Mononuclear cell (primary cell): Measurements from ENCODE around the gene LTBP1. TPM values are rescaled to one million over a fixed set of nuclear protein-coding genes. Genes with fewer than 3 reads are reported as not detected.

Experiments
- H3K27me3 ChIP-seq: 2 replicates; pipeline ENCODE4 v1.6.0; 2011; ENCODE audit warnings: low read length, control low read depth; ENCODE audit not compliant: insufficient read depth
- H3K4me1 ChIP-seq: 2 replicates; pipeline ENCODE4 v1.5.1; 2011; ENCODE audit warnings: mild to moderate bottlenecking, low read length, control low read depth; ENCODE audit not compliant: insufficient read depth
- H3K4me3 ChIP-seq: 2 replicates; pipeline ENCODE4 v1.5.1; 2011; ENCODE audit warnings: mild to moderate bottlenecking, low read length, moderate library complexity
- H3K9me3 ChIP-seq: 2 replicates; pipeline ENCODE4 v1.5.1; 2011; ENCODE audit warnings: low read depth, mild to moderate bottlenecking, control low read depth, low read length
- total RNA-seq: library from RNA; depleted of rRNA; stranded (reverse); fragments of >200 nt; gene quantifications from one replicate; pipeline ENCODE4 v1.2.3, GENCODE V29; 2012

The LTBP1 gene
- total RNA-seq, 1 donor: 13.6 TPM

DNA sequence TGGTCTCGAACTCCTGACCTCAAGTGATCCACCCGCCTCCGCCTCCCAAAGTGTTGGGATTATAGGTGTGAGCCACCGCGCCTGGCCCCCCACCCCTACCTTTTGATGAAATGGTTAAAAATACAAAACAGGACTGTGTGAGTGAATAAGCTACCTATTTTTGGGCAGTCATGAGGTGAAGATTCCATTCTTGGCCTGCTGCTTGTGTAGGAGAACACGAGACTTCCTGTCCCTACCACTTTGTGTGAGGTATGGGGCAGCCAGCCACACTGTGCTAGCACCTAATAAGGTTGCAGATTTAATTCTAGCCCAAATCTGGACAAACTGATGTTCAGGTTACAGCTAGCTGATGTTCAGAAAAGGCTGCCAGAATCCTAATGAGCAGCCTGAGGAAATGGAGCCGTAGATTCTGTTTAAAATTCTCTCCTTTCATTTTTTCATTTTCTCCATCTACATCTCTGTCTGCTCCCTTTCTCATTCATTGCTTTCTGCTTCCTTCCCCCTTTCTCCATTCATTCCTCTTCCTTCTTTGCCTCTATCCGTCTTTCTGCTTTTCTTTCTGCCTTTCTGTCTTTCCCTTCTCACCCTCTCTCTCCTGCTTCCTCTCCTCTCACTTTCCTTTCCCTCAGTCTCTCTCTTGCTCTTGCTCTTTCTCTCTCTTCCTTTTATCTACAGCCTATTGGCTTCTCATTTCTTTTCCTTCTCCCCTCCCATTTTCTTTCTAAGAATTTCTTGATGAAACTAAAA, 4.6 kb upstream of the LTBP1 start:
- H3K27me3 ChIP-seq: peaks cover 14% of the 10 kb centered on the region
- H3K4me3 ChIP-seq: no peak overlapping the region
- H3K9me3 ChIP-seq: no peaks in the 10 kb centered on the region
- H3K4me1 ChIP-seq: peaks cover 8% of the 10 kb centered on the region

DNA sequence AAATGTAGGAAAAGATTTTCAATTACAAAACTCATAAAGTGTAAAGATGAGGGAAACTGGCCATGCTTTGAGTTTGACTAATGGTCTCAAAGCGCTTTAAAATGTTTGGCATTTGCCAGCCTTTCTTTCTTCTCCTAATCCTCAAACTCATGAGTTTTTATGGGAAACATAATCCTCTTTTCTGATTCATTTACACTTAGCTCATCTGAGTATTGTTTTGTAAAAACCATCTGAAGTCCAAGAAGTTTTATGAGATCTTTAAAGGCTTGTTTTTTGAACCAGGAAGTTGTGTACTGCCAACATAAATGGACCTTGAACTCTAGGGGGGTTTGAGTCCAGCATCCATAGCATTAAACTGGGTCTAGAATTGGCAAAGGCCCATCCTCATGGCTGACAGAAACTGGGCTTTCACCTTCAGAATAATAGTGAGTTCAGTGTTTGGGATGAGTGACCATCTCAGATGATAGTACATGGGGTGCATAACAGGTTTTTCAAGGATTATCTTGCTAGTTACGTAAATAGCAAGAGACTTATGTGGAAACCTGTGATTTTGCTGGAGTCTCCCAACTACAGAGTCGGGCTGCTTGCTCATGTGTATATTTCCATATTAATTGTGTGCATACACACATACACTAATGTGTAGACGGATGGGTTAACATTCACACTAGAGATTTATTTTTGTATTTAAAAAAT, 3.8 kb upstream of the LTBP1 start:
- Histone ChIP-seq H3K9me3 (no peaks in the 10 kb centered on the region), H3K27me3 (peaks cover 17% of the 10 kb centered on the region)

DNA sequence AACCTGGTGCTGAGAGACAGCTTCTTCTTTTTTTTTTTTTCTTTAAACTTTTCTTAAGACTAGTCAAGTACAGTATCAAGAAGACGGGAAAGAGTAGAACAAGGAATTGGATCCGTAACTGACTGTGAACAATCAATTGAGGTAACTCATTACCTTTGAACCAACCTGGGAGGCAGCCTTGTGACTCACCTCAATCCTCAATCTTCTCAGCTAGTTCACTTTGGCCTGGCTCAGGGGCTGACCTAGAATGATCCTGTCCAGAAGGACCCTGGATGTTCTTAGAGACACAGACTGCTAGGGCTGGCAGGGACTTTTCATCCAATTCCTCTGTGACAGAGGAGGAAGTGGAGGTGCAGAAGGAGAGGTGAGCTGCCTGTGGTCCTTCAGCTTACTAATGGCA, 1.5 kb upstream of the LTBP1 start:
- no peak overlapping the region for H3K4me3 ChIP-seq
- peaks cover 36% of the 10 kb centered on the region for H3K27me3 ChIP-seq
- no peaks in the 10 kb centered on the region for H3K9me3 ChIP-seq

More for the DNA sequence above, 3.8 kb upstream of the LTBP1 start:
- H3K4me3 ChIP-seq: no peak overlapping the region
- peaks cover 12% of the 10 kb centered on the region for H3K4me1 ChIP-seq

DNA sequence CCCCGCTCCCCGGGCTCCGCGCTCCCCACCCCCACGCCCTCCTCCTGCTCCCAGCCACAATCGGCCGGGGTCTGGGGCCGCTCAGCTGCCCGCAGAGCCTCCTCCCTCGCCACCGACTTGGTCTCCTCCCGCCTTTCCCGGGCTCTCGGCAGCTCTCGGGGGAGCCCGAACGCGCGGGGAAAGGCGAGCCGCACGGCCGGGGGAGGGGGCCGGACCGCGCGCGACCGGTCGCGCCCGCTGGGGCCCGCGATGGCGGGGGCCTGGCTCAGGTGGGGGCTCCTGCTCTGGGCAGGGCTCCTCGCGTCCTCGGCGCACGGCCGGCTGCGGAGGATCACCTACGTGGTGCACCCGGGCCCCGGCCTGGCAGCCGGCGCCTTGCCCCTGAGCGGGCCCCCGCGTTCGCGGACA, 327 bp downstream of the LTBP1 start:
- H3K9me3 ChIP-seq: no peaks in the 10 kb centered on the region
- H3K27me3 ChIP-seq: peaks cover 42% of the 10 kb centered on the region
- peaks cover 23% of the 10 kb centered on the region for H3K4me1 ChIP-seq
- peak overlapping the region; percentile 37 for H3K4me3 ChIP-seq

More for the DNA sequence above, 1.5 kb upstream of the LTBP1 start:
- H3K4me1 ChIP-seq: peaks cover 14% of the 10 kb centered on the region

DNA sequence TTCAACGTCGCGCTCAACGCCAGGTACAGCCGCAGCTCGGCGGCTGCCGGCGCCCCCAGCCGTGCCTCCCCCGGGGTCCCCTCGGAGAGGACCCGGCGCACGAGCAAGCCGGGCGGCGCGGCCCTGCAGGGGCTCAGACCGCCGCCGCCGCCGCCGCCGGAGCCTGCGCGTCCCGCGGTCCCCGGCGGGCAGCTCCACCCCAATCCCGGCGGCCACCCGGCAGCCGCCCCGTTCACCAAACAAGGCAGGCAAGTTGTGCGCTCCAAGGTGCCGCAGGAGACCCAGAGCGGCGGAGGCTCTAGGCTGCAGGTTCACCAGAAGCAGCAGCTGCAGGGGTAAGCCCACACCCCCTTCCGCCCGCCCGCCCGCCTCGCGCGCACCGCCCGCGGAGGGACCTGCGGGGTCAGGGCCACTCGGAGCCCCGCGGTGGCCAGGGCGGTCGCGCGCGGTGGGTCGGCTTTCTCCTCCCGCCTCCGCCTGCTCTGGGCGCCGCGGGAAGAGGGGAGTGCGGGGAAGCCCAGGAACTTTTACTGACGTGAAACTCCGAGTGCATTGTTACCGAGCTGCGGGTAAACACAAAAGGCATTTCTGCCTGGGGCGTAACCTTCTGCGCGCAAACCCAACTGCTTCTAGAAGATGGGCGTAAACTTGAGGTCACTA, 861 bp downstream of the LTBP1 start:
- Histone ChIP-seq H3K4me1 (peaks cover 23% of the 10 kb centered on the region), H3K27me3 (peaks cover 42% of the 10 kb centered on the region), H3K4me3 (peak overlapping the region; percentile 37), H3K9me3 (no peaks in the 10 kb centered on the region)

DNA sequence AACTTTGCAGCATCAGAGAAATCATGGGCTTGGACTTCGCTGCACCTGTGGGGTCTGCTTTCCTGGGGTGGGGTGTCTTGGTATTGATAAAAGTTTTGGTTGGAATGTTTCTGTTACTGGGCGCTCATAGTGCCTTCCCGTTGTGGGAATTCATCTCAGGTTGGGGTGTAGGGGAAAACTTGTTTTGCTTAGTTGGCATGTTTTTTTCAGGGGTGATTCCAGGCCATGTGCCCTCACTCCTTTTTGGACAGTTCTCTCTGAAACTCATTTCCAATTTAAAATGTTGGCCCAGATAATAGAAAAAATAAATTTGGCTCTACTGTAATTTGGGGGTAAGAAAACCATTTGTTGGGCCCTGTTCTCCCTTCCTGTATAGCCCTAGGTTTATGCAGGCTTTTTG, 1.5 kb downstream of the LTBP1 start:
- peaks cover 42% of the 10 kb centered on the region for H3K27me3 ChIP-seq
- no peaks in the 10 kb centered on the region for H3K9me3 ChIP-seq
- H3K4me3 ChIP-seq: no peak overlapping the region
- H3K4me1 ChIP-seq: peaks cover 23% of the 10 kb centered on the region

DNA sequence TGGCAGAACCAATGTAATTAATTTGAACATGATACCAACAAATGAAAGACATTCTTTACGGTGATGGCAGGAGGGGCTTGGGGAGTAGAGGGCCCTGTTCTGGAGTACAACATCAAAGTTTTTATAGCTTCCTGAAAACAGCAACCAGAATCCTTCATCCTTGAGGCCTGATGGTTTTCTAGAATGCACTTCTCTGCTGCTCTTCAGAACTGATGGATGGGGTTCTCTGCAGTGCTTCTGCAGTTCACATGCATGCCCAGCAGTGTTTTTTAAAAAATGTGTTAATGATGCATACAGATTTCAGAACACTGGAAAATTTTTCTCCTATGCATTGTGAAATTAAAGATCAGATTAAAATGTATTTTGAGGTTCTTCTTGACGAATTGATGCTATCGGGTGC, 2.5 kb downstream of the LTBP1 start:
- Histone ChIP-seq H3K4me3 (no peak overlapping the region), H3K9me3 (no peaks in the 10 kb centered on the region), H3K4me1 (peaks cover 23% of the 10 kb centered on the region), H3K27me3 (peaks cover 42% of the 10 kb centered on the region)

DNA sequence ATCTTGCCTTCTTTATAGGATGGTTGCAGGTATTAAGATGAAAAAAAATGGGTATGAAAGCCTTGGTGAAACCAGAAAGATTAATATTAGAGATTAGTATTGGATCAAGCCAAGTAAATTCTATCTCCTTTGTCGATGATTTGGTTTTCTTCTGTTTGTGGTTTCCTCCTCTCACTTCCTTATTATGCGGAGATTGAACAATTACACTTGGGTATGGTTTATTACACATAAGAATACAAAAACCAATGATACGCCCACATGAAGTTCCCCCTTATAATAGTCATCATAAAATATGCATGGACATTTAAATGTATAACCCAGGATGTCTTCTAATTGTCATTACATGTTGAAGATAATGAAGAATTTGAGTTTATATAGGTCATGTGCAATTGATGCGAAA, 4.9 kb downstream of the LTBP1 start:
- H3K4me3 ChIP-seq: no peak overlapping the region
- peaks cover 16% of the 10 kb centered on the region for H3K4me1 ChIP-seq
- peaks cover 31% of the 10 kb centered on the region for H3K27me3 ChIP-seq
- H3K9me3 ChIP-seq: no peaks in the 10 kb centered on the region

DNA sequence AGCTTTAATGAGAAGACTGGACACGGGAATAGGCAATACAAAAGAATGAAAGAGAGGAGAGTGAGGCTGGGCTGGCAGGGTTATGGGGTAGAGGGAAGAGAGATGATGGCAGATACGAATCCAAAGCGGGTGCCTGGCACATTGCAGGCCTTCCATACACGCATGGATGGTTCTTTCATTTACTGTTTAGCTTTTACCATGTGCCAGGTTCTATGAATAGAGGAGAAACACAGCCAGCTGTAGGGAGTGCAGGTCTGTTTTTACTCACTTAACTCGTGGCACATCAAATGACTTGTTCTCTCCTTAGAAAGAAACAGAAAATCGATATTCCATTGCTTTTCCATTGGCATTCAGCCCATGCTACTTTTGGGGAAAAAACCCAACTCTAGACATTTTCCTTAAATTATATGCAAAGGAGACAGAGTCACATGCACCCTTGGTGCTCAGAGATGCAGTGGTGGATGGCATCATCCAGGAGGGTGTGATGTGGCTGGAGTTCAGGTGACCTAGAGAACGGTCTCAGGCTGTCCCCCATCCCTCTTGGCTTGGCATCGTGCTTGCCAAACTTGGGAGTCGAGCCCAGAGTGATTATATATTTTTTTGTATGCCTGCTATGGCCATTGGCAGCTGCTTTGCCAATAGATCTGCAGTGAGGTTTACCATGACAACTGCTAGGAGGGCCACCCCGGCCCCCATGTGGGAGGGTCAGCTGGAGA, 6.2 kb downstream of the LTBP1 start:
- peaks cover 32% of the 10 kb centered on the region for H3K27me3 ChIP-seq
- H3K4me3 ChIP-seq: no peak overlapping the region
- peaks cover 12% of the 10 kb centered on the region for H3K4me1 ChIP-seq
- no peaks in the 10 kb centered on the region for H3K9me3 ChIP-seq

DNA sequence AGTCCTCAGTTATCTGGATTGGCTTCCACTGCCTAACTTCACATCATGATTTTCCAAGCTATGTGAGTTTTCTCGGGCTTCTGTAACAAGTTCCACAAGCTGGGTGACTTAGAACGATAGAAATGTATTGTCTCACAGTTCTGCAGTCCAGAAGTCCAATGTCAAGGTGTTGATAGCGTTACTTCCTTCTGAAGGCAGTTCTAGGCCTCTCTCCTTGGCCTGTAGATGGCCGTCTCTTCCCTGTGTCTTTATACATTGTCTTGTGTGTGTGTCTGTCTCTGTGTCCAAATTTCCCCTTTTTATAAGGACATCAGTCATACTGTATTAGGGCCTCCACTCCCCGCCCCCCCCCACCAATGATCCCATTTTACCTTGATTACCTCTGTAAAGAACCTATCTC, 7.5 kb downstream of the LTBP1 start:
- peaks cover 10% of the 10 kb centered on the region for H3K4me1 ChIP-seq
- peaks cover 19% of the 10 kb centered on the region for H3K27me3 ChIP-seq
- H3K4me3 ChIP-seq: no peak overlapping the region
- no peaks in the 10 kb centered on the region for H3K9me3 ChIP-seq

DNA sequence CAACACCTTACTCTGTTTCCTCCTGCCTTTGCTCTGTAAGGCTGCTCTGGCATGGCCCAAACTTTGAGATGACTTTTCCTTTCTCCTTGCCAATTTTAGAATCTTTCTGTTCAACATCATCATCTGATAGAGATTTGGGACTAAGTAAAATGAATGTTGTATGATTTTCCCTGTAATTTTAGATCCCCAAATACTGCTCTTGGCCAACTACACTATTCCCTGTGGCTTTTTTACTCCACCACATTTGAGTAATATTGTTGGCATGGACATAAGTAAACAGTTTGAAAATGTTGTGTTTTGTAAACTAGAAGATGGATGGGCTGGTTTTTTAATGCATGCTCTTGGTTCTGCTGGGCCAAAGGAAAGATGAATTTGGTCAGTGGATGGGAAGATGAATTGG, 12.1 kb downstream of the LTBP1 start:
- Histone ChIP-seq H3K9me3 (no peaks in the 10 kb centered on the region), H3K27me3 (peaks cover 6% of the 10 kb centered on the region), H3K4me1 (no peaks in the 10 kb centered on the region), H3K4me3 (no peak overlapping the region)

DNA sequence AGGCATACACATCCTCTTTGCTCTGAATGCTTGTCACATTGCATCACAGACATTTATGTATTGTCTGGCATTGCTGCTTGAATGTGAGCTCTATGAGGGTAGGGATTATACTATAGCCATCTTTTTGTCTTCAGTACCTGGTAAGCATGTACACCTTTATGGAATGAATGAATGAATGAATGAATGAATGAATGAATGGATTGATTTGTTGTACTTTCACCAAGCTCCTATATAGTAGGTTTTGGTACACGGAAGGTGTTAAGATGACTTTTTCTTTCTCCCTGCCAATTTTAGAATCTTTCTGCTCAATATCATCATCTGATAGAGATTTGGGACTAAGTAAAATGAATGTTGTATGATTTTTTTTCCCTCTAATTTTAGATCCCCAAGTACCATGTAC, 13.5 kb downstream of the LTBP1 start:
- H3K4me3 ChIP-seq: no peak overlapping the region
- peaks cover 6% of the 10 kb centered on the region for H3K27me3 ChIP-seq
- no peaks in the 10 kb centered on the region for H3K9me3 ChIP-seq
- no peaks in the 10 kb centered on the region for H3K4me1 ChIP-seq

DNA sequence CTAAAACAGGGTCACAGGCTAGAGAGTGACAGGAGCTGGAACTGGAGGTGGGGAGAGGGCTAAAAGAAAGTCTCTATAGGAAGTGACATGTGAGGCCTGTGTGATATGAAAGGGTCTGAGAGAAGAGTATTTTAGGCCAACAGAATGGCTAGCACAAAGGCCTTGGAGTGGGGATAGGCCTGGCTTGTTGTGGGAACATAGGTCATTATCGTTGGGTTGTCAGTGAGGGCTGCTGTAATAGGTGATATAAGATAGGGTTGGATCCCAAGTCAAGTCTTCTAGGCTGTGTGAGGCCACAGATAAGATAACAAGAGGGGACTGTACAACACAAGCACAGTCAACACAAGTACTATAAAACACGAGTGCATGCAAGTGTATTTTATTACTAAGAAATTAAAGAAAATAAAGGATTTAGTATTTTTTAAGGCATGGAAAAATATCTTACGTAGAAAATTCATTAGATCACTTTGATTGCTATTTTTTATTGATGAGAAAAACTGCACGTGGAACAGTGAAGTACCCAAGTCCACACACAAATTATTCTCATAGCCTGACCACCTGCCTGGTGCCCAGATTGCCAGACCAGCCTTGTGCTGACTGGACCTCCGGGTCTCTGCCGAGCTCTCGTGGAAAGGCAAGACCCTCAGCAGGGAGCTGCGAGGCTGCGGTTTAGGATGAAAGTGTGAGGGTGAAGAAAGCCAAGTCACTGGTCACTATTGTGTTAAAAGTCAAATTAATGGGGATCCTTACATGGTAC, 14.1 kb downstream of the LTBP1 start:
- Histone ChIP-seq H3K9me3 (no peaks in the 10 kb centered on the region), H3K4me3 (no peak overlapping the region), H3K4me1 (no peaks in the 10 kb centered on the region), H3K27me3 (peaks cover 3% of the 10 kb centered on the region)

DNA sequence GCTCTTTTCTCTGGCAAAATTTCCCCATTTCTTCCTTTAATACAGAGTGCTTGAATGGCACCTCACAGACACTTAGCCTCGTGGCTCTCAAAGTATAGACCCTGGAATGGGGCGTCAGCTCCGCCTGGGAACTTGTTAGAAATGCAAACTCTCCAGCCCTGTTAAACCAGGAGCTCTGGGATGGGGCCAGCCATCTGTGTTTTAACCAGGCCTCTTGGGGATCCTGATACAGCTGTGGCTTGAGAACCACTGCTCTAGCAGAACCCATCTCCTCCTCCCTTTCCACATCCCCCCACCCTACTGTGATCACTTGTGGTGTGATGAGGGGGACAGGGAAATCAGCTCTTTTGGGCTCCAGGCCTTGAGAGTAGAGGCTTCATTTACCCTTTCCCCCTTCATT, 15.9 kb downstream of the LTBP1 start:
- H3K27me3 ChIP-seq: no peaks in the 10 kb centered on the region
- no peaks in the 10 kb centered on the region for H3K9me3 ChIP-seq
- no peaks in the 10 kb centered on the region for H3K4me1 ChIP-seq
- no peak overlapping the region for H3K4me3 ChIP-seq
